22Rv1 (cell line): ENCODE data around the gene NAGS.

Experiments
- H3K27ac ChIP-seq: fragments of 450-650 bp; 2 replicates; pipeline ENCODE4 v1.5.1; 2017
- CTCF ChIP-seq: fragments of 450-650 bp; IDR thresholded peaks from 2 replicates; pipeline ENCODE4 v1.5.1; 2017; ENCODE audit warnings: mild to moderate bottlenecking
- ZFX ChIP-seq: fragments of 450-650 bp; IDR thresholded peaks from 2 replicates; pipeline ENCODE4 v1.6.1; 2017; ENCODE audit warnings: antibody characterized with exemption, borderline replicate concordance

NAGS gene

GRCh38 chr17:43999024-43999423, 5.4 kb upstream of the NAGS start:
- TF ChIP-seq CTCF: no peak
- no peak for TF ChIP-seq ZFX
- no peak overlapping the region for H3K27ac ChIP-seq

GRCh38 chr17:44000141-44000860, 4.1 kb upstream of the NAGS start:
- no peak overlapping the region for H3K27ac ChIP-seq
- no peak for TF ChIP-seq ZFX
- no peak for TF ChIP-seq CTCF

GRCh38 chr17:44000871-44001460, 3.5 kb upstream of the NAGS start:
- no peak overlapping the region for H3K27ac ChIP-seq
- TF ChIP-seq ZFX (no peak), CTCF (no peak)

- TF ChIP-seq ZFX (no peak), CTCF (no peak)
- no peak overlapping the region for H3K27ac ChIP-seq
Observed at GRCh38 chr17:44001461-44001920, 2.9 kb upstream of the NAGS start.

- no peak overlapping the region for H3K27ac ChIP-seq
- TF ChIP-seq CTCF: no peak
- no peak for TF ChIP-seq ZFX
Observed at GRCh38 chr17:44002141-44002848, 2.1 kb upstream of the NAGS start.

- no peak for TF ChIP-seq ZFX
- TF ChIP-seq CTCF: no peak
- H3K27ac ChIP-seq: peak overlapping the region; percentile 85
Observed at GRCh38 chr17:44004761-44005526, 522 bp downstream of the NAGS start.
